ENCODE results near the gene GABBR1.

The GABBR1 gene

DNA sequence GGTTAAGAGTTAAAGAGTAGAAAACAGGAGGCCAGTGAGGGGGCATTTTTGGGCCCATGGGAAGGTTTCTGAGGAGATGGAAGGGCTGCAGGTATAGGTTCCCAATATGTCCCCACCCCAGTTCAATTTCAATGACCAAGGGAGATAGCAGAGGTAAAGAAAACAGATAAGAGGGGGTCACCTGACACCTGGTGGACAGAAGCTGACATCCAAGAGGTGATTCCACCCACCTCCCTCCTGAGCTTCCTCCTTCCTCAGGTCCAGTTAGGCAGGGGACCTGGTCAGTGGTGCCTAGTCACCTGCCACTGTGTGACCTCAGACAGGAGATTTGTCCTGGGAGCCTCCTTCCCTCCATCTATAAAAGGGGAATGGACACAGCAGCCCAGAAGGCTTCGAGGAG is 115.7 kb downstream of the GABBR1 start:
- TF ChIP-seq, protein P1, sequence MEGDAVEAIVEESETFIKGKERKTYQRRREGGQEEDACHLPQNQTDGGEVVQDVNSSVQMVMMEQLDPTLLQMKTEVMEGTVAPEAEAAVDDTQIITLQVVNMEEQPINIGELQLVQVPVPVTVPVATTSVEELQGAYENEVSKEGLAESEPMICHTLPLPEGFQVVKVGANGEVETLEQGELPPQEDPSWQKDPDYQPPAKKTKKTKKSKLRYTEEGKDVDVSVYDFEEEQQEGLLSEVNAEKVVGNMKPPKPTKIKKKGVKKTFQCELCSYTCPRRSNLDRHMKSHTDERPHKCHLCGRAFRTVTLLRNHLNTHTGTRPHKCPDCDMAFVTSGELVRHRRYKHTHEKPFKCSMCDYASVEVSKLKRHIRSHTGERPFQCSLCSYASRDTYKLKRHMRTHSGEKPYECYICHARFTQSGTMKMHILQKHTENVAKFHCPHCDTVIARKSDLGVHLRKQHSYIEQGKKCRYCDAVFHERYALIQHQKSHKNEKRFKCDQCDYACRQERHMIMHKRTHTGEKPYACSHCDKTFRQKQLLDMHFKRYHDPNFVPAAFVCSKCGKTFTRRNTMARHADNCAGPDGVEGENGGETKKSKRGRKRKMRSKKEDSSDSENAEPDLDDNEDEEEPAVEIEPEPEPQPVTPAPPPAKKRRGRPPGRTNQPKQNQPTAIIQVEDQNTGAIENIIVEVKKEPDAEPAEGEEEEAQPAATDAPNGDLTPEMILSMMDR (conservative IDR thresholded peaks at IDR 0.05; ENCODE audit: low read depth), result no peak
- no peak for DNase-seq (ENCODE audit: low spot score)
- ChIA-PET POLR2A (ENCODE audit: low non-redundant PET) (no interaction called here), CTCF (no interaction called here)
- H3K27ac ChIP-seq, result no peak overlapping the region

GRCh38 chr6:29516108-29516507 is 116.9 kb downstream of the GABBR1 start:
- ChIA-PET POLR2A (ENCODE audit: low non-redundant PET) (no interaction called here), CTCF (interaction anchor here (0.7 kb wide), 1 partner anchor 33 kb away, joined by 3 read pairs; no protein-coding TSS in a partner anchor)
- DNase-seq (ENCODE audit: low spot score), result peak; percentile 52

DNA sequence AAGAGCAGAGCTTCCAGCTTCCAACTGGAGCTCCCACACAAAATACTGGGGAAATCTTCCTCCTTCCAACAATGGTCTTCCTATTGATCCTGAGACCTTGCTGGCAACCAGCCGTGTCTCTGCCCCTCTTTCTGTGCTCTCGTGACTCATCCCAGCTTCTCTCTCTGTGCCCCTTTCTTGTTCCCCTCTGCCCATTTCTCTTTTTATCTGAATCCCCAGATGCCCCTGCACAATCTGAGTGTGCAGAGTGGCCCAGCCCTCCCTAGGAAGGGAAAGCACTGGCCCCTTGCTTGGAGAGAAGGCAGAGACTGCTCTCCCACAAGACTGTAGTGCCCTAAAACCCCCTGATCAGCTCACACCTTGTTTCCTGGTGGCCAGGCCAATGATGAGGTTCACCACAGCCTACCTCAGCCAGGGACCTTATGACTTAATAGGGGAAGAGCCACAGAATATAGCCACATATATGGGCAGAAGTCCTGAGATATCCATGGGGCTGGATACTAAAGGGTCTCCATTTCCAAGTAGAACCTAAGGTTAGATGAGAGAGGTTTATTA is 122.2 kb downstream of the GABBR1 start:
- H3K27ac ChIP-seq, result no peak overlapping the region
- TF ChIP-seq, protein P1 (conservative IDR thresholded peaks at IDR 0.05; ENCODE audit: low read depth), result no peak
- CTCF ChIA-PET, result no interaction called here
- POLR2A ChIA-PET (ENCODE audit: low non-redundant PET), result no interaction called here
- no peak for DNase-seq (ENCODE audit: low spot score)

More at GRCh38 chr6:29516108-29516507, 116.9 kb downstream of the GABBR1 start:
- TF ChIP-seq, protein P1 (conservative IDR thresholded peaks at IDR 0.05; ENCODE audit: low read depth), result no peak
- H3K27ac ChIP-seq, result no peak overlapping the region

DNA sequence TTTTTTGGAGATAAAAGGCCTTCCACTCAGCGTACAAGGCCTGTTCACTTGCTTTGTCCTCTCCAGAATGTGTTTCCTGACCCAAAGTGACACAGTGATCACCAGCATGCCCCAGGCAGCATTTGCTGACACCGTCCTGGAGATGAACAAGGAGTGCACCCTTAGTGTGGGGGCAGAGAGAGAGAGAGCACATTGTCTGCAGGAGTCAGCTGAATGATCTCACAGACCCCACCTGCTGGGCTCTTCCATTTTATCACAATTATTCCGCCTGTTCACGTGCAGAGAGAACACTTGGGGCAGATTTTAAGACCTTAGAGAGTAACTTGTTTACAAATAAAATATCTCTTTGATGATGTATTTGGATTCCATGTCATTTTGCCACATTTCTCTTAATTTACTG is 122.8 kb downstream of the GABBR1 start:
- no peak overlapping the region for H3K27ac ChIP-seq
- ChIA-PET CTCF (no interaction called here), POLR2A (ENCODE audit: low non-redundant PET) (no interaction called here)
- TF ChIP-seq, protein P1 (conservative IDR thresholded peaks at IDR 0.05; ENCODE audit: low read depth), result no peak
- no peak for DNase-seq (ENCODE audit: low spot score)

Measured in RWPE1 (cell line).